ENCODE measurements around the gene IFI27.

The IFI27 gene

GRCh38 chr14:94161058-94161457 lies 50.5 kb downstream of the IFI27 start:
- DNase-seq (ENCODE audit: low read depth in 2 of 2) = no peak
- no peak overlapping the region for H3K4me3 ChIP-seq (replicated peaks in 1 of 2; ENCODE audit: low read depth in 2 of 2, low read length in 2 of 2)
- TF ChIP-seq CTCF (IDR thresholded peaks at IDR 0.05; ENCODE audit: low read depth, low read length) = no peak

GRCh38 chr14:94161981-94162380 lies 51.4 kb downstream of the IFI27 start:
- DNase-seq (ENCODE audit: low read depth in 2 of 2) = peak in 1 of 2 donors; percentile 50
- TF ChIP-seq CTCF (IDR thresholded peaks at IDR 0.05; ENCODE audit: low read depth, low read length) = no peak
- H3K4me3 ChIP-seq (replicated peaks in 1 of 2; ENCODE audit: low read depth in 2 of 2, low read length in 2 of 2) = no peak overlapping the region

GRCh38 chr14:94162466-94162865 lies 51.9 kb downstream of the IFI27 start:
- DNase-seq (ENCODE audit: low read depth in 2 of 2) = no peak
- no peak for TF ChIP-seq CTCF (IDR thresholded peaks at IDR 0.05; ENCODE audit: low read depth, low read length)
- no peak overlapping the region for H3K4me3 ChIP-seq (replicated peaks in 1 of 2; ENCODE audit: low read depth in 2 of 2, low read length in 2 of 2)

- TF ChIP-seq CTCF (IDR thresholded peaks at IDR 0.05; ENCODE audit: low read depth, low read length) = no peak
- DNase-seq (ENCODE audit: low read depth in 2 of 2) = no peak
- no peak overlapping the region for H3K4me3 ChIP-seq (replicated peaks in 1 of 2; ENCODE audit: low read depth in 2 of 2, low read length in 2 of 2)
Observed at GRCh38 chr14:94163796-94164195, 53.3 kb downstream of the IFI27 start.

- no peak for TF ChIP-seq CTCF (IDR thresholded peaks at IDR 0.05; ENCODE audit: low read depth, low read length)
- DNase-seq (ENCODE audit: low read depth in 2 of 2) = no peak
Observed at GRCh38 chr14:94164685-94165431, 54.3 kb downstream of the IFI27 start.

GRCh38 chr14:94165744-94166143 lies 55.2 kb downstream of the IFI27 start:
- no peak for TF ChIP-seq CTCF (IDR thresholded peaks at IDR 0.05; ENCODE audit: low read depth, low read length)
- no peak for DNase-seq (ENCODE audit: low read depth in 2 of 2)

More at GRCh38 chr14:94164685-94165431, 54.3 kb downstream of the IFI27 start:
- H3K4me3 ChIP-seq (replicated peaks in 1 of 2; ENCODE audit: low read depth in 2 of 2, low read length in 2 of 2) = no peak overlapping the region

More at GRCh38 chr14:94165744-94166143, 55.2 kb downstream of the IFI27 start:
- H3K4me3 ChIP-seq (replicated peaks in 1 of 2; ENCODE audit: low read depth in 2 of 2, low read length in 2 of 2) = no peak overlapping the region

Data from cardiac fibroblast (primary cell).